H7 (cell line): ENCODE data around the gene C10orf71. TPM values are rescaled to one million over a fixed set of nuclear protein-coding genes. Genes with fewer than 3 reads are reported as not detected.

Source experiments
- DNase-seq: peaks from one replicate; pipeline ENCODE4 v3.0.0; 2012
- H3K27me3 ChIP-seq: 2 replicates; pipeline ENCODE4 v1.6.0; 2011; ENCODE audit warnings: mild to moderate bottlenecking, low read length; ENCODE audit not compliant: control insufficient read depth, insufficient read depth
- H3K36me3 ChIP-seq: replicated peaks from 2 replicates; pipeline ENCODE4 v1.5.1; 2011; ENCODE audit warnings: low read length; ENCODE audit not compliant: control insufficient read depth, insufficient read depth
- H3K4me3 ChIP-seq: 2 replicates; pipeline ENCODE4 v1.5.1; 2011; ENCODE audit warnings: low read depth, mild to moderate bottlenecking, control low read depth, low read length, moderate library complexity; ENCODE audit not compliant: insufficient read depth
- total RNA-seq: library from RNA; depleted of rRNA; stranded (reverse); fragments of >200 nt; shearing (Covaris generic); gene quantifications from 2 replicates; pipeline ENCODE4 v1.2.3, GENCODE V29; 2014

C10orf71 gene
- total RNA-seq, 1 experiment from 2014 or later = not detected

DNA sequence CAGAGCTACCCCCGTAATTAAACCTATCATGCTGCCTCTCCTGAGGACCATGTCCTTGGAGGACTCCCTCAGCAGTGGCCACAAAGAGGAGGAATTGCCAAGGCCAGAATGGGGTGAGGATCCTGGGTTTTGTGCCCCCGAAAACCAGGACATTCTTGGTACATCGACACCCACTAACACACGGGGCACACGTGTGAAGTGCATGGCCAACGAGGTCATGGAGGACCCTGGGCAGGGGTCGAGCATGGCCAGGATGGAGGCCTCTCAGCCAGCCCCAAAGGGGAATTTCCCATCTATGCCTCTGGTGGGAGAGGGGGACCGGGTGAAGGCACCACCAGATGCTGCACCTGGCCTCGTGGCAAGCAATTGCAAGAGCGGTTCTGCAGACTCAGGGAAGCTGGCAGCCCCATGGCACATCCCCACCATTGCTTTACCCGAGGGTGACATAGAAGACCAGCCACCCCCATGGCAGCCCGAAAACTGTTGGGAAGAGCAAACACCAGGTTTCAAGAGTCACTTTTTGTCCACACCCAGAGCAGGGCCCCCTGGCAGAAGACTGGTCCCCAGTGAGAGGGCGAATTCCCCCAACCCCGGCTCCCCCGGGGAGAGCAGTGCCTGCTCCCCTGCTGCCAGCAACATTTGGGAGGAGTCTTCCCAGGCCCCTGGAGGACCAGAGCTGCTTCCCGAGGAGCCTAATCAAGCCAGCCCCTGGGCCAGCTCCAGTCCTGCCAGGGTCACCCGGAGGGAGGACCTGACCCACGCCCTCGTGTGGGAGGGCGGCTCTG lies 26.4 kb downstream of the C10orf71 start:
- H3K4me3 ChIP-seq = no peak overlapping the region
- DNase-seq = no peak
- no peaks in the 10 kb centered on the region for H3K27me3 ChIP-seq
- H3K36me3 ChIP-seq = no peaks in the 10 kb centered on the region

DNA sequence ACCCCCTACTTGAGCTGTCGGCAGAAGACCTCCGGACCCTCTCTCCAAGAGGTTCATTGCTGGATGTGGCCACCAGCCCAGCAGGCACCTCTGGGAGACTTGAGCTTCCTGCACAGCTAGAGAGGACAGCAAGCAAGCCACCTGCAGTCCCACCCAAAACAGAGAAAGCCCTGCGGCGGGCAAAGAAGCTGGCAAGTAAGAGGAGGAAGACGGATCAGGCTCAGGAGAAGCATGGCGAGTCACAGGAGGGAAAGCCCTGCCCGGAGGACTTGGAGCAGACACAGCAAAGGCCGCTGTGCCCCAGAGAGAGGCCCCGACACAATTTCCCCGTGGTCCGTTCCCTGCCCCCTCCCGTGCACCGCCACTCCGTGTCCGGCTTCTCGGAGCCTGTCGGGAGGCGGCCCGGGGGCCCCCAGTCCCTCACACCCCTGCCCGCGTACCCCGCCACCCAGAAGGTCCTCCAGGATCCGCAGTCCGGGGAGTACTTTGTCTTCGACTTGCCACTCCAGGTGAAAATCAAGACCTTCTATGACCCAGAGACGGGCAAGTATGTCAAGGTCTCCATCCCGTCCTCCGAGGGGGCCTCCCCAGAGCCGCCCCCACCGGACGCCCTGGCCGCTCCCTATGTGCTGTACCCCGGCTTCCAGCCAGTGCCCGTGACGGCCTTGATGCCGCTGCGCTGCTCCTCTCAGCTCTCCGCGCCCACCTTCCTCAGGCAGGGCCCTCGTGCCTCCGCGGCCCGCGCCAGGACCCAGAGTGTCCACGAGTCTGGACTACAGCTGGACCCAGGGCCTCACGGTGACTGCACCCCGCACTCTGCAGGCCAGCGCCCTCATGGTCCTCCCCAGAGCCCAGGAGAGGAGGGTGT lies 27.2 kb downstream of the C10orf71 start:
- Histone ChIP-seq H3K36me3 (no peaks in the 10 kb centered on the region), H3K4me3 (no peak overlapping the region), H3K27me3 (no peaks in the 10 kb centered on the region)
- DNase-seq = no peak

DNA sequence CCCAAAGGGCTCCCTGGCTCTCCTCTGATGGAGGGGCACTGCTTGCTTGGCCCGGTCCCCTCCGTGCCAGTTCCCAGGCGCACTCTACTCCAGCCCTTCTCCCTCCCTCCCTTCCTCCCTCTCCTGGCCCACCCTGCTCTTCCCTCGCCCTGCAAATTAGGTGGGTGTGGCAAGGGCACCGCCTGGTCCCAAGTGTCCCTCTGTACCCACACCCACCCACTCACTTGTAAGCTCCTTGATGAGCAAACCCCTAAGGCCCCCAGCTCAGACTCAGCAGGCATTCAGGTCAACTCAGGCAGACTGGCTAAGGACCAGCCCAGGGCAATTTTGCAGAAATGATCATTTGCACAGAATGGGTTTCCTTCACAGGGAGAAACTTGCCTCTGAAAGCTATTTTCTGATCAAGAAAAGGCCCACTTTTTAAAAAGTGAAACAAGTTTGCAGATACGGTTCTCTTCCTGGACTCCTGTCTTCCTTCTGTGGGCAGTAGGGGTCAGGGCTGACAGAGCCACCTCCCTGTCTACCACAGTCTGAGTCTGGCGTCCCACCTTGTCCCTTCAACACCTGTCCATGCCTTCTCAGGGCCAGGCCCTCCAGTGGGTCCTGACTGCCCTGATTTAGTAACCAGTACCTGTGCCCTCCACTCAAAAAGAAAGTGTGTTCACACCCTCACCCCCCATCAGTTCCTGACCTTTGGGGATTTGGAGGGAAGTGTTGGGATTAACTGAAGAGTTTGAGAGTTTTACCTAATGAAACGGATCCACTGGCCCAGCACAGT lies 28.3 kb downstream of the C10orf71 start:
- no peak for DNase-seq
- no peaks in the 10 kb centered on the region for H3K36me3 ChIP-seq

DNA sequence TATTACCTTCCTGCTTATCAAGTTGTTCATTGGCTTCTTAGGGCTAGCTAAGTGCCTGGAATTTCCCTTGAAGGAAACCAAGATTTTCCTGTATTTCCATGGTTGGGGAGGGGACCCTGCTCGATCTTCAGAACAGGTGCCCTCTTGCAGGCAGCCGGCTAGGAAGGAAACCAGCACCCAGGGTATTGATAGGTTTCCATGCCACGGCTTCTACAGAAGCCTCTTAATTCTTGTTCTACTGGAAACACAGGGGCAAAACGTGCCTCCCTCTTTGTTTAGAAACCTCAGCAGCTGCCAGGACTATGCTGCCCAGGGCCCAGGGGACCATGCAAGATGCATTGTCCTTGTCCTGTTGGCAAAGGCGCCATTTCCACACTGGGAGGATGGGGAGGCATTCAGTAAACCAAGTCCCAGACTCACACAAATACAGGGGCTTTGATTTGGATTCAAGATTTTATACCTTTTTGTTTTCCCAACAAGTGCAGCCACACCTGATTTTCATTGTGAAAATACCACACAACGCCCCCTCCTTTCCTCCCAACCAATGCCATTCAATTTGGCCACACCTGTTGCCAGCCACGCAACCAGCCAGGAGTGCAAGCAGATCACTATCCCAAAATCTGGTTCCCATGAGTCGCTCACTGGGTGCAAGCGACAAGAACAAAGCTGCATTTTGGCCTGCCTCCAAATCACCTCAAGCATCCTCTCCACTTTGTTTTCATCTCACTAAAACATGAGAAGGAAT lies 29.6 kb downstream of the C10orf71 start:
- no peaks in the 10 kb centered on the region for H3K27me3 ChIP-seq
- no peak for DNase-seq
- H3K36me3 ChIP-seq = no peaks in the 10 kb centered on the region
- H3K4me3 ChIP-seq = no peak overlapping the region

More for the DNA sequence above, 28.3 kb downstream of the C10orf71 start:
- H3K4me3 ChIP-seq = no peak overlapping the region
- no peaks in the 10 kb centered on the region for H3K27me3 ChIP-seq

DNA sequence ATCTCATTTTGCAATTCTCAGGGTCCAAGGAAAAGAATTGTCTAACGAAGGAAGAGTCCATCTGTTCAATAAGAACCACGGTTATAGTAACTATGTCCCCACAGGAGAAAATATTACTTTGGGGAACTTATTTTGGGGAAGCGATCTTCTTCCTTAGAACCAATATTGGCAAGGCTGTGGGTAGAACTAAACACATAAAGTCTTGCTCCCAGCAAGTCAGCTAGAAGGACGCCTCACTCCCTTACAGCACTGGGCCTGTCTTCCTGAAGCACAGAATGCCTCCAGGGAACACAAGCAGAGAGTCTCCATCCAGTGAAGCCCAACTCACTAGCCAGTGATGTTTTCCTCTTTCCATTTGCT lies 30.2 kb downstream of the C10orf71 start:
- no peak overlapping the region for H3K4me3 ChIP-seq
- H3K27me3 ChIP-seq = no peaks in the 10 kb centered on the region
- no peaks in the 10 kb centered on the region for H3K36me3 ChIP-seq
- DNase-seq = no peak

DNA sequence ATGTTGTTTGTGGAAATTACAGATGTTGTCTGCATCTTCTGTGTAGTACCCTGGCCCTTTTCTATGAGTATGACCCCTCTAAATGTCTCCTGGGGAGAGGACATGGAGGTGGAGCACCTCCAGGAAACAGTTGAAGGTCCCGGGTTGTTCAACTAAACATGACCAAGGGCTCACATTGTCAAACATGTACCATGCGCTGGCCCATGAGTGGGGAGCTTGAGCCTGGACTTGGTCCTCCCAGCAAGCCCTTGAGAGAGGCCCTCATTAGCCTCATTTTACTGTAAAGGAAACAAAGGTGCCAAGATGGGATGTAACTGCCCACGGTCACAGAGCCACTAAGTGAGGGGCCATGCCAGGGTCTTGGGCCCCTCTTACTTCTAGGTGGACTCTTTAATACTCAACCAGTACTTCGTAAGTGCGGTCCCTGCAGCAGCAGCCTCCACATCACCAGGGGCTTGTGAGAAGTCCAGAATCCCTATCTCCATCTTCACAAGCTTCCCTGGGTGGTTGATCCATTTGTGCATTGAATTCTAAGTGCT lies 31.2 kb downstream of the C10orf71 start:
- Histone ChIP-seq H3K36me3 (no peaks in the 10 kb centered on the region), H3K4me3 (no peak overlapping the region), H3K27me3 (no peaks in the 10 kb centered on the region)
- no peak for DNase-seq

DNA sequence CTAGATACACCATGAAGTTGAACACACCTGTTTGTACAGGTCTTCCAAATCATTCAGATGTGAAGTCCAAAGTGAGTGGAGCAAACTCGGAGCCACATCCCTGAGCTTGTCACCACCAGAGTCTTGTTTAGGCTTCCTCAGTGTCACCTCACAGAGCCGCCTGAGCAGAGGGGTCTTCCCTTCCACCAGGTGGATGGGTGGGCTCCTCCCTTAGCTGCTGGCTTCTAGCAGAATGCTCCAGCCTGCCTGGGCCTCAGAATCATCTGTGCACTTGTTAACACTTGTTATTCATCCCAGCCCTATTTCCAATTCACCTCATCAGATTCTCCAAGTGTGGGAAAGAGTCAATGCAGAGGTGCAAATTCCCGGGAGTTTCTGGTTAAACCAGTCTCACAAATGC lies 32.5 kb downstream of the C10orf71 start:
- no peaks in the 10 kb centered on the region for H3K36me3 ChIP-seq
- DNase-seq = no peak
- H3K4me3 ChIP-seq = no peak overlapping the region
- H3K27me3 ChIP-seq = no peaks in the 10 kb centered on the region

DNA sequence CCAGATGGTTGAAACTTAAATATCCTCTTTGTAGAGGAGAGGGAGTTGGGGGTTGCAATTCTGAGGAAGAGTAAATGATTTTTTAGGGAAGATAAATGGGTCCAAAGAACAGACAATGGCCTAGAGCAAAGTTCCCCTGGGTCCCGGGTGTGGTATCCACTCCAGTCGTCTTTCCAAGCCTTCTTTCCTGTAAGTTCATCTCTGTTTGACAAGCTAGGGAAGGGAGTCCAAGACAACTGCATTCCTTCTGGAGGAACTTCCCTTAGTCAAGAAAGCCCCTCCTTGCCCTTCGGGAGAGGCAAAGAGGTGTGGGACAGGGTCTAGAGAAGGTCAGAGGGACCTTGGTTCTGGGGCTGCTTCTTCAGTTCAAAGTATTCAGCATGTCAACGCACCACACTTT lies 33.4 kb downstream of the C10orf71 start:
- no peaks in the 10 kb centered on the region for H3K36me3 ChIP-seq
- no peak for DNase-seq
- H3K27me3 ChIP-seq = no peaks in the 10 kb centered on the region
- H3K4me3 ChIP-seq = no peak overlapping the region

DNA sequence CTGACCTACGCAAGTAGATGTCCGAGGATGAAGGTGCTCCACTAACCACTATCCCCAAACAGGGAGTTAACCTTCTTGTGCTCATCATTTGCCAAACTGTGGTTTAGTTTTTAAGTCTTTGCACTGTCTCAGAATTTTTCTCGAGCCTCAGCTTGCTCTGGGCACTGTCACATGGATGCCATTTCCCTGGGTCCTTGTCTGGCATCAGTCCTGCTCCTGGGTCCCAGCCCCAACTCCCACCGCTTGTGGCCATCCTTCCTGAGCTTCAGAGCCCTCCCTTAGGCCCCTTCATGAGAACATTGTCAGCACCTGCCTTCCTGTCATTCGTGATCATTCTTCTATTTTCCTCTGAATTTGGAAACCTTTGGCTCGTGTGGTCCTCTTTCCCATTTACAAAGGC lies 33.8 kb downstream of the C10orf71 start:
- no peak for DNase-seq
- Histone ChIP-seq H3K27me3 (no peaks in the 10 kb centered on the region), H3K4me3 (no peak overlapping the region), H3K36me3 (no peaks in the 10 kb centered on the region)

DNA sequence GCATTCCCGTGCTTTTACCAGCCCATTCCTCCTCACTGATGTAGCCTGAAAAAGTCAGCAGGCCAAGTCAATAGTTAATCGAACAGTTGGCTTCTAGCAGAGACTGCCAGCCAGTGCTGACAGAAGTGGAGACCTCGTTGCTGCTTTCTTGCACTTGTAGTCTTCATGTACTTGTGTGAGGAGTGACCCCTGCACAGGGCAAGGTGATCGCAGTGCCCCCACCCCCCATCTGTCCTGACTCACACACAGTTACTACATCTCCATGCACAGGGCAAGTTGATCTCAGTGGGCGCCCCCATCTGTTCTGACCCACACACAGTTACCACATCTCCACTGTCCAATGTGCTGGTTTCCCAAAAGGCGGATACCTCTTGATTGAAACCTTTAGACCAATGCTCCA lies 34.2 kb downstream of the C10orf71 start:
- no peak for DNase-seq
- Histone ChIP-seq H3K36me3 (no peaks in the 10 kb centered on the region), H3K27me3 (no peaks in the 10 kb centered on the region), H3K4me3 (no peak overlapping the region)

DNA sequence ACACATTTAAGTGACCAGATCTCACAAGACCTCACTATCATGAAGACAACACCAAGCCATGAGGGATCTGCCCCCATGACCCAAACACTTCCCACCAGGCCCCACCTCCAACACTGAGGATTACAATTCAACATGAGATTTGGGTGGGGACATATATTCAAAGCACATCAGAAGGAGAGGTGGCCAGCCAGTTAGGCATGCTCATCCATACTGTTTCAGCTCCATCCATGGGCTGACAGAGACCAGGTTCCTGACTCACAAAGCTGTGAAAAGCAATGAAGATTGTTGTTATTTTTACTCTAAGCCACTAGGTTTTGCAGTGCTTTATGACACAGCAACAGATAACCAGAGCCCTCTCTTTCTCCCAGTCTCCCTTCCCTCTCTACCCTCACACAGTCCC lies 36.0 kb downstream of the C10orf71 start:
- Histone ChIP-seq H3K27me3 (no peaks in the 10 kb centered on the region), H3K36me3 (no peaks in the 10 kb centered on the region), H3K4me3 (no peak overlapping the region)
- DNase-seq = no peak

DNA sequence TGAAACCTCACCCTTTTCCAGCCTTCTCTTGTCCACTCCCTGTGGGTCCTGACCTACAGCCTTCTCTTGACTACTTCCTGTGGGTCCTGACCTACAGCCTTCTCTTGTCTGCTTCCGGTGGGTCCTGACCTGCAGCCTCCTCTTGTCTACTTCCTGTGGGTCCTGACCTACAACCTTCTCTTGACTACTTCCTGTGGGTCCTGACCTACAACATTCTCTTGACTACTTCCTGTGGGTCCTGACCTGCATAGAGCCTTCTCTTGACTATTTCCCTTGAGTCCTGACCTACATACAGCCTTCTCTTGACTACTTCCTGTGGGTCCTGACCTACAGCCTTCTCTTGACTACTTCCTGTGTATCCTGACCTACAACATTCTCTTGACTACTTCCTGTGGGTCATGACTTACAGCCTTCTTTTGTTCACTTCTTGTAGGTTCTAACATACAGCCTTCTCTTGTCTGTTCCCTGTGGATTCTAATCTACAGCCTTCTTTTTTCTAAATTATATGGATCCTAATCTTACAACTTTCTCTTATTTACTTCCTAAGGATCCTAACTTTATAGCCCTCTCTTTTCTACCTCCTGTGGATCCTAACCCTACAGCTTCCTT lies 36.5 kb downstream of the C10orf71 start:
- no peaks in the 10 kb centered on the region for H3K27me3 ChIP-seq
- no peak for DNase-seq
- H3K36me3 ChIP-seq = no peaks in the 10 kb centered on the region
- H3K4me3 ChIP-seq = no peak overlapping the region

DNA sequence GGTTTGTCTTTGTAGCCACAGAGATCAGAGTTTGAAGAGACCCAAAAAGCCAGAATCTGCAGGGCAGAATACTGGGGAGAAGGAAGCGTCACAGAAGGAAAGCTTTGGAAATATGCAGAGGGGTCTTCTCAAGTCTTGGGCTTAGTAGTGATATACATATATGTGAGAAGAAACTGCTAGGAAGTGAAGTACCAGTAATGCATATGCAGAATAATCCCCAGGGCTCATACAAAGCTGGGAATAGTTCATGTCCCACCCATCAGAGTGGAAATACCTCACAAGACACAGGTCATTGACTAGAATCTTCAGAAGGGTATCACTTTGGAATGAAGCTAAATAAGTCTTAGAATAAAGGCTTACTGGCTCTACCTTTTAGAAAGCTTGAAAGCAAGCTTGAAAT lies 39.6 kb downstream of the C10orf71 start:
- no peak overlapping the region for H3K4me3 ChIP-seq
- H3K27me3 ChIP-seq = no peaks in the 10 kb centered on the region
- no peak for DNase-seq
- H3K36me3 ChIP-seq = no peaks in the 10 kb centered on the region

DNA sequence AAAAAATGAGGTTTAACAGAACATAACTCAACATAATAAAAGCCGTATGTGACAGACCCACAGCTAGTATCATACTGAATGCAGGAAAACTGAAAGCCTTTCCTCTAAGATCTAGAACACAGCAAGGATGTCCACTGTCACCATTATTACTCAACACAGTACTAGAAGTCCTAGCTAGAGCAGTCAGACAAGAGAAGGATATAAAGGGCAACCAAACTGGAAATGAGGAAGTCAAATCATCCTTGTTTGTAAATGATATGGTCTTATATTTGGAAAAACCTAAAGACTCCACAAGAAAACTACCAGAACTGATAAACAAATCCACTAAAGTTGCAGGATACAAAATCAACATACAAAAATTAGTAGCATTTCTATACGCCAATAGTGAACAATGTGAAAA lies 45.9 kb downstream of the C10orf71 start:
- H3K27me3 ChIP-seq = no peaks in the 10 kb centered on the region
- no peak for DNase-seq
- H3K4me3 ChIP-seq = no peak overlapping the region
- no peaks in the 10 kb centered on the region for H3K36me3 ChIP-seq
